ENCODE data around the gene CYTH3.
"Not testable (repeated sequence)": the region's sequence is repeated elsewhere in the genome, so short reads cannot be mapped to it uniquely, and the experiment has no call there.

Gene CYTH3

DNA sequence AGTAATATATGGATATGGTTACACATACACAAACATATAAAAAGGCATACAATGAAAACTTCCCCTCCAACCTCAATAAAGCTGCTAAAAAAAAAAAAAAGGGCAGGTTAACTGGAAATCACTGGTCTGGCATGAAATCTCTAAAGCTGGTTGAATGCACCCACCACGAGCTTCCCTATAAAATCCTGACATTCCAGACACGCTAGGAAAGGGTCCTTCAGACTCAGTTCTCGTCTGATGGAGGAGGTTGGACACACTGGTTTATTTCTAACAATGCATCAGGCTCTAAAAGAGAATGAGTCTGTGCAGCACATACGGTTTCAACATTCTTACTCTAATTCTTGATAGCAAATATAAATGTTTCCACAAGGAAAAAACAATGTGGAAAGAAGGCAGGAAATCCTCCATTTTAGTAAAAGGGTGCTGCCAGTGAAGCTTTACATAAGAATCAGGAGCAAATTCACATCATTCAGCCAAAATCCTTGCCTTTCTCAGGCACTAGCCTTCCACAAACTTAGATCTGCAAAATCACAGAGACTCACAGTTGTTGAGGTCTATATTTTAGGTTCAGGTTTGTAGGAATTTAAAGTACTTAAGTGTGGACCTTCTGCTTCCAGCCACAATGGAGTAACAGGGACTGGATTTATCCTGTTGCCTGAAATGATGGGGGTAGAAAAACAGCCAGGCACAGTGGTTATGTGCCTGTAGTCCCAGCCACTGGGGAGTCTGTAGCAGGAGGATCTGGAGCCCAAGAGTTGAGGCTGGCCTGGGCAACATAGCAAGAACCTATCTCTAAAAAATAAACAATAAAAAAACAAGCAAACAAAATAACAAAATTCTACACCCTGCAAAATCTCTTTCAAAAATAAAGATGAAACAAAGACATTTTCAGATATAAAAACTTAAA is 73.5 kb downstream of the CYTH3 start:
- no peak for DNase-seq (ENCODE audit: low read depth in 3 of 3)

DNA sequence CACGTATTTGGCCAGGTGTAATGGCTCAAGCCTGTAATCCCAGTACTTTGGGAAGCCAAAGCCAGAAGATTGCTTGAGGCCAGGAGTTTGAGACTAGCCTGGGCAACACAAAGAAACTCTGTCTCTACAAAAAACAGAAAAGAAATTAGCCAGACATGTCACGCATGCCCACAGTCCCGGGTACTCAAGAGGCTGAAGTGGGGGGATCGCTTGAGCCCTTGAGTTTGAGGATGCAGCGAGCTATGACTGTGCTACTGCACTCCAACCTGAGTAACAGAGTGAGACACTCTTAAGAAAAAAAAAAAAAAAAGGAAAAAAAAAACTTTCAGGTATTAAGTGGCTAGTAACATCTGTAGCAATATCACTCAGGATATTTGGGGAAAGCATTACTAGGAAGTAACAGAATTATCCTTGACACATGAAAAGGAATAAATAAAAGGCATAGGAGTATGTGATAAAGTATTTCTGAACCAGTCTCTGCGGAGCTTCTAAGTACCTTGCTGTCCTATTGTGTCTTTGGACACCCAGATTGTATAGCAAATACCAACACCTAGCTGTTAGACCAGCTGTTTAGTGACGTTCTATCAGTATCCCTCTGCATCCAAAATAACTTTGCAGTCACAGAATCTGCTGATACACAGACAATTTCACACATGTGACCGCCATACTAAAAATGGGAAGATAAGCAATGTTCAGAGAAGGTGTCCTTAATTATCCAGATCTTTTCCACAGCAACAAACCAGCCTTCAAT is 74.4 kb downstream of the CYTH3 start:
- DNase-seq (ENCODE audit: low read depth in 3 of 3) = no peak

GRCh38 chr7:6193709-6194108 is 78.7 kb downstream of the CYTH3 start:
- DNase-seq (ENCODE audit: low read depth in 3 of 3) = no peak

GRCh38 chr7:6190563-6190962 is 81.9 kb downstream of the CYTH3 start:
- not testable (repeated sequence) for DNase-seq (ENCODE audit: low read depth in 3 of 3)

GRCh38 chr7:6188389-6188788 is 84.0 kb downstream of the CYTH3 start:
- no peak for DNase-seq (ENCODE audit: low read depth in 3 of 3)

- no peak for DNase-seq (ENCODE audit: low read depth in 3 of 3)
These were observed 85.8 kb downstream of the CYTH3 start for GRCh38 chr7:6186577-6186976.

GRCh38 chr7:6182993-6183392 is 89.4 kb downstream of the CYTH3 start:
- DNase-seq (ENCODE audit: low read depth in 3 of 3) = no peak

DNA sequence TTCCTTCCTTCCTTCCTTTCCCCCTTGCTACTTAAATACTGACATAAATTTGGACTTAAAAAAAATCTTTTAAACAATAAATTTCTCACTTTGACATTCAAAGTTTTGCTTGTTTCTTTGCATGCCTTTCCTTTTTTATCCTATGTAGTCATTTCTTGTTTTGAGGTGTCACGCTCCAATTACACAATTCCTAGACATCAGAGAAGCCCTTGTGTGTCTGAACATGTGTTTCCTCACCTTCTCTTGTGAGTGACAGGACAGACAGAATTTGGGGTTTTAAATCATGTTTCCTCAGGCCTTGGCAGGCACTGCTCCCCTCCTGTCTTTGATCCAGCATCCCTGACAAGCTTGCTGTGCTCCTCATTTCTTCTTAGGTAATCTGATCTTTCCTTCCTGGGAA is 91.3 kb downstream of the CYTH3 start:
- no peak for DNase-seq (ENCODE audit: low read depth in 3 of 3)

GRCh38 chr7:6180344-6180725 is 92.1 kb downstream of the CYTH3 start:
- DNase-seq (ENCODE audit: low read depth in 3 of 3) = no peak

DNA sequence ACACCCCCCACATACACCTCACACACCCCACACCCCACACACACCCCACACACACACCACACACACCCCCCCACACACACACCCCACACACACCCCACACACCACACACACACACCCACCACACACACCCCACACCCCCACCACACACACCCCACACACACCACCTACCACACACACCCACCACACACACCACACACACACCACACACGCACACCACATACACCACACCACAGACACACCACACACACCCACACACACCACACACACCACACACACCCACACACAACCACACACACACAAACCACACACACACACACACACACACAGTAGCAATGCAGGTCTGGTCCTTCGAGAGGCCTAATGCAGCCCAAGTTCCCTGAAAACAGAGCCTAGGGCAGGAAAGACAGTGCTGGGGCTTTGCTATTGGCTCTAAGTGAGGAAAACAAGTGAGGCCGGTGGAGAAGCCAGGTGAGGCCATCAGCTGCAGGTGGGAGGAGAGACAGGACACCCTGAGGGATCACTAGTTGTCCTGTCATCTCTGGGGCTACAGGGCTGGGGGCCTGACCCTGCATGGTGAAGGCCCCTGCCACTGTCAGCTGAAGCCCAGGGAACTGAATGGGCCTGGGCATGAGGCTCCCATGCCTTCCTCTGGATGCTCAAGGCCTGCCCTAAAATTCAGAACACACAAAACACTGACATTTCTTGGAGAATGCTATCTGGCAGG is 92.6 kb downstream of the CYTH3 start:
- no peak for DNase-seq (ENCODE audit: low read depth in 3 of 3)

GRCh38 chr7:6178298-6179029 is 94.0 kb downstream of the CYTH3 start:
- no peak for DNase-seq (ENCODE audit: low read depth in 3 of 3)

- DNase-seq (ENCODE audit: low read depth in 3 of 3) = no peak
These were observed 96.8 kb downstream of the CYTH3 start for GRCh38 chr7:6175645-6176044.

DNA sequence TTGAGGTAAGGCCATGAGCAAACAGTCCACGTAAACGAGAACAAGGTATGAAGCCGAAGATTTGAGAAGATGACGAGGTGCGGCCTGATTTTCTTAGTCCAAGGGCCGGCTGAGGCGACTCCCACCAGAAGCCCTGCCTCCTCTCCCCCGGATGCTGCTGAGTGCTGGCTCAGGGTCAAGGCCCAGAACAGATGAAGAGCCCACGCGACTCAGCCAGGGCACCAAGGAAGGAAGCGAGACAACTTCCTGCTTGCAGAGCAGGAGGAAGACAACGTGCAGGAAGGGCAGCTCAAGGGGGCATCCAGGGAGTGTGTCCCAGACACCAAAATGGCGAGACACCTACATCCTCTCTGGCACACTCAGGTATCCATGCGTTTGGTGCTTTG is 99.5 kb downstream of the CYTH3 start:
- no peak for DNase-seq (ENCODE audit: low read depth in 3 of 3)

- no peak for DNase-seq (ENCODE audit: low read depth in 3 of 3)
These were observed 100.1 kb downstream of the CYTH3 start for GRCh38 chr7:6172224-6172909.

DNA sequence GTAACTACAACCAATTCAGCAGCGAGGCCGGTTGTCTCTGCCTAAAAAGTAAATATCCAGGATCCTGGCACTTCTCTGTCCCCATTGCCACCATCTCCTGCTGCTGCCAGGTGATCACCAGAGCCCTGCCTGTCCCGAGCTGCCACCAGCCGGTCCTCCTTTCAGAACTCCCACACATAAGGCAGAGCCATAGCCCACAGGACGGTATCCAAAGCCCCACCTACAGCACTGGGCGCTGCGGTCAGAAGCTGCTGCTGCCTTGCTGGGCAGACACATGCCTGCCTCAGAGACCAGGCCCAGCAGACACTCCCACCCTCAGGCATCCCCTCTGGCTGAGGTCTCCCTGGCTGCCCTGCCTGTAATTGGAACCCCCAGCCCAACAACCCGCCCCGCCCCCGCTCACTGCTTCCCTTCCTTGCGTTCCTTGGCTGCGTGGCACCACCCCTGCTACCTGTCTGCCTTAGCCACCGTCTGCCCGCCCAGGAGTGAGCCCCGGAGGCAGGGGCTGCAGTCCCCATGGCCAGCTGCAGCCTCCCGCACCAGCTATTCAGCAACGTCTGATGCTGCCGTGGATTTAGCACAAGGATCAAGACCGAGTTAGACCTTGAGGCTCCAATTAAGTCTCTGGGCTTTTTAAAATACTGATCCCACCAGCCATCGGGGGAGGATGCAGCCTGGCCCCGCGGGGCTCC is 100.7 kb downstream of the CYTH3 start:
- no peak for DNase-seq (ENCODE audit: low read depth in 3 of 3)

DNA sequence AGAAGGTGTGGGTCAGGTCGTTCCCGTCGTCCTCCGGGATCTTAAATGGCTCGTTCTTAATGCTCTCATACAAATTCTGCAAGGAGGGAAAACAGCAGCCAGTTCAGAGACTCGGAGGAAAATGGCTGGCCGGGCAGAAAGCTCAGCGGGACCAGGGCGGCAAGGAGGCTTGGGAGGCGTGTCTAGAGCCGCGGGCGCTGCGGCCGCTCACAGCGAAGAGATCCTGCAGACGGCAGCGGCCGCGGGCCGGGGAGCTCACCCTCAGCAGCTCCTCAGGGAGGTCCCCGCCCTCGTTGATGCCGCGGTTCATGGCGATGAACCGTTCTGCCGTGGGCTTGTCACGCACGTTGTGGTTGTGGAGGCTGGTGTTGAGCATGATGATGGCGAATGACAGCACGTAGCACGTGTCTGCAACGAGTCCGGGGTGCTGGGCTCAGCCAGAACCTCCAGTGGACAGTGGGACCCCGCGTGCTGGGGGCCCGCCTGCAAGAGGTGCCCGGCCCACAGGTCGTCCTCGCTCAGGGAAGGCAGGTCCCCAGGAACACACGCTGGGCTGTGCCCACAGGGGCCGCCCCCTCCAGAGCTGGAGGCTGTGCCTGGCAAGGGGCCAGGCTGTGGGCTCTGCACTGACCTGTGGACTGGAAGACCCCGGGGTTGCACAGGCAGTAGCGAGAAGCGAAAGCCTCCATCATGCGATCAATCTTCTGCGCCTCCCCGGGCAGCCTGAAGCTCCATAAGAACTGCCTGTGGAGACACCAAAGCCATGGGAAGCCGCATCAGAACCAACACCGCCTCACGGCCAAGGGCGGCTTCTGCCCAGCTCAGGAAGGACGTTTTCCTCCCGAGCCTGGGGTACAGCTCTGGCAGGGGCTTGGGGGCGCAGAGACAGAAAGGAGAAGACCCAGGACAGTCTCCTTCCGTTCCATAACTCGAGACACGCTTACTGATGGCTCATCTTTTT is 101.6 kb downstream of the CYTH3 start:
- no peak for DNase-seq (ENCODE audit: low read depth in 3 of 3)

- DNase-seq (ENCODE audit: low read depth in 3 of 3) = no peak
These were observed 102.5 kb downstream of the CYTH3 start for GRCh38 chr7:6169805-6170520.

DNA sequence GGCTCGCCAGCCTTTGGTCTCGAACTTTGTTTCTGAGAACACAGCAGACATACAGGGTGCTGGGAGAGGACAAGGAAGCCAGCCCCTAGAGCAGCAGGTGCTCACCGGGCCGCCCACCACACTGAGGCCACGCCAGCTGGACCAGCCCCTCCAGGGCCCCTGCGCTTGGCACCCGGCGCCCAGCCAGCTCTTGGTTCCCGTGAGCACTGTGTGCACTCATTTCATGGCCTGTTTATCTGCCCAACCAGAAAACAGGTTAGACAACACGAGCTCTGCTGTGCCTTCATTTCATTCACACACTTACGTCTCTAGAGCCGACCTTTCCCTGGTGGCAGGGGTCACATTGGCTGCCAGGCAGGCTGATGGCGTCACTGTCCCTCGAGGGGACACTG is 104.0 kb downstream of the CYTH3 start:
- no peak for DNase-seq (ENCODE audit: low read depth in 3 of 3)
